ENCODE results near the gene ZBTB16. TPM values are rescaled to one million over a fixed set of nuclear protein-coding genes. Genes with fewer than 3 reads are reported as not detected.

Gene ZBTB16
- total and polyA plus RNA-seq, 2 of the 13 experiments (the other 11 are each of a cell fraction or from before 2014, with no cell fraction given): not detected

- BruUV-seq (replicated peaks): no TSS peak
- intact Hi-C loops (cut with micrococcal nuclease; ENCODE audit: unreplicated experiment) (no loop called here), in situ Hi-C loops (cut with HindIII; ENCODE audit: extremely low pct_ligation_motif_present, low pct_unique_long_range_greater_than_20kb) (no loop called here)
- no peaks in the 10 kb centered on the region for H3K9me3 ChIP-seq (ENCODE audit: low read length)
- DNase-seq (ENCODE audit: low spot score) (no peak), FAIRE-seq (no peak), ATAC-seq (no peak)
- ChIA-PET POLR2A (no interaction called here), CTCF (ENCODE audit: low intra/inter-chr PET ratio, low total read pairs) (no interaction called here)
- no peaks in the 10 kb centered on the region for H3K36me3 ChIP-seq (replicated peaks in 1 of 2; ENCODE audit: control insufficient read depth in 1 of 2, insufficient read depth in 2 of 2, low read length in 2 of 2)
- H3K4me1 ChIP-seq (ENCODE audit: insufficient read depth, low read length): no peaks in the 10 kb centered on the region
- WGBS (ENCODE audit: low lambda C conversion rate): 49% methylated on average over 7 of the region's 7 CpGs
- TF ChIP-seq LRRFIP1 (CRISPR knock-in tag; conservative IDR thresholded peaks at IDR 0.05) (no peak), MED8 (CRISPR knock-in tag; IDR thresholded peaks at IDR 0.05; ENCODE audit: insufficient replicate concordance) (no peak), RFX3 (CRISPR knock-in tag; IDR thresholded peaks at IDR 0.05) (no peak), RNF219 (CRISPR knock-in tag; IDR thresholded peaks at IDR 0.05) (no peak)
- H4K20me1 ChIP-seq (ENCODE audit: insufficient read depth, low read length): no peaks in the 10 kb centered on the region
- no peak overlapping the region for H3K9ac ChIP-seq (ENCODE audit: insufficient read depth, low read depth, low read length)
- no peaks in the 10 kb centered on the region for H3K79me2 ChIP-seq (ENCODE audit: insufficient read depth, low read length)
- peaks cover 5 to 51% of the 10 kb centered on the region in 2 experiments; a peak in 4 of 5 replicates for H3K27me3 ChIP-seq (ENCODE audit: control insufficient read depth in 1 of 2, insufficient read depth in 2 of 2, low read length in 2 of 2)
- no peak overlapping the region for H2AFZ ChIP-seq (ENCODE audit: low read length)
- H3K27ac ChIP-seq (ENCODE audit: extremely low read length, insufficient read depth, low read length): no peak overlapping the region
- H3K4me2 ChIP-seq (ENCODE audit: low read depth, low read length): no peak overlapping the region
- no peak overlapping the region for H3K4me3 ChIP-seq (replicated peaks in 1 of 3; ENCODE audit: insufficient read depth in 1 of 3, low read depth in 2 of 3, low read length in 3 of 3)
Observed at GRCh38 chr11:114070464-114071139, 11.1 kb downstream of the ZBTB16 start.

Data from HepG2 (cell line).